Right ventricle myocardium superior (tissue), 1 donor: Measurements from ENCODE around the gene RAB7B. TPM values are rescaled to one million over a fixed set of nuclear protein-coding genes. Genes with fewer than 3 reads are reported as not detected.
A peak's percentile ranks its signal among the peaks of the same experiment; 100 is the strongest.
"Not testable (repeated sequence)": the region's sequence is repeated elsewhere in the genome, so short reads cannot be mapped to it uniquely, and the experiment has no call there.

ENCODE experiments used
- ATAC-seq: fragments of 200-7000 bp; cut with Tn5 transposase; one replicate; pipeline ENCODE4 v1.9.1; 2020; ENCODE audit warnings: mild to moderate bottlenecking; ENCODE audit not compliant: poor library complexity
- DNase-seq: peaks from one replicate; pipeline ENCODE4 v3.0.0-alpha.2; 2020
- intact Hi-C: fragments of 100-400 bp; cut with DNase I; formaldehyde crosslinking; loops from one replicate; pipeline ENCODE4 v1.11.2; 2022
- long read RNA-seq: library from polyadenylated mRNA; unstranded; transcript quantifications from one replicate; pipeline ENCODE4 v2.0.0, GENCODE V29; 2021
- total RNA-seq: library from RNA; stranded (reverse); fragmentation: NEBNext Ultra II Directional; extraction: Animal tissue kit (Norgen Biotek cat#: 25700); gene quantifications from one replicate; pipeline ENCODE4 v1.2.1, GENCODE V29; 2021
- donor health status: DM: no; HTN: yes; CAD: no; lungs with severe emphysema.

The RAB7B gene, protein sequence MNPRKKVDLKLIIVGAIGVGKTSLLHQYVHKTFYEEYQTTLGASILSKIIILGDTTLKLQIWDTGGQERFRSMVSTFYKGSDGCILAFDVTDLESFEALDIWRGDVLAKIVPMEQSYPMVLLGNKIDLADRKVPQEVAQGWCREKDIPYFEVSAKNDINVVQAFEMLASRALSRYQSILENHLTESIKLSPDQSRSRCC
- 1.2 TPM for total RNA-seq
- long read RNA-seq, transcript RAB7B-201 (6 exons, 2,888 nt): major isoform, 8 of 8 reads
- long read RNA-seq, partial matches to known transcripts: 0 of 8 reads
- long read RNA-seq, other reads (novel, unspliced or antisense): 0 of 8 reads

DNA sequence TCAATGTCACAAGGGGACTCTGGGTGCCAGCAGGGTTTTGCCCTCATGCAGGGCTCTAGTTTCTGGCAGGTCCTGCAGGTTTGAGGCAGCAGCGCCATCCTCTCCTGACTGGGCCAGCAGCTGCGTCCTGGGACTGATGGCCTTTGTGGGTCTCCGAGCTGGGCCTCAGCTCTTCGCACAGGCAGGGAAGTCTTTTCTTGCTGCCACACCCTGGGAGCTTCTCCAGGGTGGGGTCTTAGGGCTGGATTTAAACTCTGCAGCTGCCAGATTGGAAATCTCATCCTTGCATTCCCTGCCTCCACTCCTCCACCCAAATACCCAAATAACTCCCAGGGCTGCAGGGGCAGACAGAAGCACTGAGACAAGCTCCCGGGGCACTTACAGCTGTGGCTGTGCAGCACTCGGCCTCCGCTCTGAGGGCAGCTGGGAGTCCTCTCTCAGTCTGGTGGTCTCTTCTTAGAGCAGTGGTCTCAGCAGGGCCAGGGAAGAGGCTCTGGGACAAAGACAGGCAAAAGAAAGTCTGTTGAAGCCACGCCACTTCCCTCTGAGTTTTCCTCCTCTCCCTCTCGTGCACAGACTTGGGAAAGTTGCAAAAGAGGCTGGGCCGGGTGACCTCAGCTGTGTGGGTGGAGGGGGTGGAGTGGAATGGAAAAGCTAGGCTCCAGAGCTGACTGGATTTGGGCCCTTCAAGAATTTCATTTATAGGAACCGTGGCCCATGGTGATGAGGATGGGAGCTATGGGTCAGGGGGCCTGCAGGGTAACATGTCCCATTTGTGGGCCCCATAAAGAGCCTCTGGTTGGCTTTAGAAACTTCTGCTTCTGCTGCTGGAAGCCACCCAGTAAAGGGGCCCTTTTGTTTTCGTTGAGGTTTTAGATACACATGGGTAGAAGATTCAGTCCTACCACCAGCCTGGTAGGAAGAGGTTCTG is at the start of gene RAB7B:
Gene RAB7B, minus strand, starts transcription at position 525 of the 931 bp plus-strand sequence. CDS start 9,260 bp downstream, outside the sequence.
- ATAC-seq (peak; percentile 83), DNase-seq (peak; percentile 78)
- intact Hi-C loops: no loop called here

GRCh38 chr1:206052231-206052865 is 49.2 kb upstream of the RAB7B start:
- DNase-seq, intact Hi-C loops, ATAC-seq: not testable (repeated sequence)

GRCh38 chr1:206050655-206051235 is 47.5 kb upstream of the RAB7B start:
- intact Hi-C loops: no loop called here
- DNase-seq (no peak), ATAC-seq (no peak)

DNA sequence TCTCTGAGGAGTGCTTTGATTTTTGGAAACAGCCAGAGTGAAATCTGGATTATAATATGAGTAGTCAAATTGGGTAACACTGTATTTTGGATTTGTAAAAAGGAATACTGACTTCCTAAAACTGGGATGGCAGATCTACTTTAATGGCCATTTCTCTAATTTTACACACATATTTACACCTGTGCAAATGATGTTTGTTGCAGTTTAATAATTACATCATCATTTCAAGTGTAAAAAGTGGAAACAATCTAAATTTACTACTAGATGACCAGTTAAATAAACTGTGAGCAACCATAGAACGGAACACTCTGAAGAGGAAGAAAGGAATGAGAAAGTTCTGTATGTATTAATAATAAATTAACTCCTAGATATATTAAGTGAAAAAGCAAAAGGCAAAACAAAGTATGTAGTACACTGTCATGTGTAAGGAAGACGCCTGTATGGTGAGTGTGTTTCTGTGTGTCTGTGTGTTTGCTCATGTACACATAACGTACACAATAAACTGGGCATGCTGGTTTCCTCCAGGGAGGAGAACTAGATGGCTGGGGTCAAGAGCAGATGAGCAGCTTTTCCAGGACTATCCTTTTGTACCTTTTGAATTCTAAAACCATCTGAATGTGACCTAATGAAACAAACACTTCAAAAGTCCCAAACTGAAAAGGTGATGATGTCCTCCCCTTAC is 46.9 kb upstream of the RAB7B start:
- intact Hi-C loops: no loop called here
- ATAC-seq (no peak), DNase-seq (no peak)

DNA sequence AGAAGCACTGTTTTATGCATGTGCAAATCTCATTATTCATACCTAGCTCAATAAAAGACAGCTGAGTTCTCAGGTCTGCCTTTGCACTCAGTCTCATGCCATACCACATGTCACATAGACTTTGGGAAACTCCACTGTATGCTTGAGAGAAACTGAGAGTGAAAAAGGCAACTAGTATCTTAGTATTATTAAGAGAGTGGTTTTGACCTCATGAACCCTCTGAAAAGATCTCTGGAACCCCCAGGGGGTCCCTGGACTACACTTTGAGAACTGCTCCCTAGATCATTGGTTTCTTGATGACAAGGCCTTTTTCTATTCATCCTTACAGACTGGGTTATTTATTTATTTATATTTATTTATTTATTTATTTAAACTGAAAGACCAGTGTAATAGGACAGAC is 46.1 kb upstream of the RAB7B start:
- intact Hi-C loops: no loop called here
- ATAC-seq (no peak), DNase-seq (no peak)

DNA sequence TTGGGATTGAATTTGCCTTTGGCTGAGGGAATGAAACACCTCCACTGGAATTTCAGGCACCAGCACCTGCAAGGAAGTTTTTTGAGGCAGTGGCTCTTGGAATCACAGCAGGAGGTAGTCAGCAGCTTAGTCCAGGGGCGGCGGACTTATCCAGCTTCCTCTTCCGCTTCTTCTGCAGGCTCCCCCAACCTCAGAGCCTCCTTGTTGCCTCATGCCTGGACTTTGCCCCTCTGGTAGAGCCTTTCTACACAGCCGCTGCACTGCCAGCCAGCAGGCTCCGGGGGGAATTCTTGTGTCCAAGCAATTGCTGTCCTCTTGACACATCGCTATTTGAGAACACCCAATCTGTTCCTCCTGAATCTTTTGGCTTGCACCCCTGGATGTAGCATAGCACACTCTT is 45.4 kb upstream of the RAB7B start:
- DNase-seq: no peak
- peak; percentile 48 for ATAC-seq

GRCh38 chr1:206047271-206047670 is 44.1 kb upstream of the RAB7B start:
- intact Hi-C loops: no loop called here
- no peak for ATAC-seq
- no peak for DNase-seq

More for the DNA sequence above, 45.4 kb upstream of the RAB7B start:
- intact Hi-C loops: no loop called here

- intact Hi-C loops: no loop called here
- DNase-seq: no peak
- ATAC-seq: no peak
Observed at GRCh38 chr1:206041640-206042039, 38.4 kb upstream of the RAB7B start.

- intact Hi-C loops: no loop called here
- DNase-seq (no peak), ATAC-seq (no peak)
Observed at GRCh38 chr1:206040328-206040727, 37.1 kb upstream of the RAB7B start.

GRCh38 chr1:206039046-206039973 is 36.1 kb upstream of the RAB7B start:
- ATAC-seq (no peak), DNase-seq (no peak)
- intact Hi-C loops: no loop called here

DNA sequence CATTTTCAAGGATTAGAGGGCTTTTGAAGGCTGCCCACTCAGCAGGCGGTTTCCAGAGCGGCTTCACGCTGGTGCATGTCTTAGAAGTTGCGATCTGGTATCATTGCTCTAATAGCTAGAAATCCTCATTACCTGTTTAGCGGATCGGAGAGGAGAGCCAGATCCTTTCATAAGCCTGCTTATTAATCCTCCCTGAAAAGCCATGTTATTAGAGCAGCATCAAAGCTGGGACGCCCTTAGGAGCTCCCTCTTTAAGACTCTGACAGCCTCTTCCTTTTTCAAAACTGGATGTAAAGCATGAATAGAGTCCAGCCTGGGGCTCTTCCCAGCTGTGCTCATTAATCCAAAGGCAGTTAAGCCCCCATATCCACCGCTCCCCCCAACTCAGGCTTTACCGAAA is 34.4 kb upstream of the RAB7B start:
- no peak for DNase-seq
- intact Hi-C loops: no loop called here
- ATAC-seq: no peak

- intact Hi-C loops: no loop called here
- ATAC-seq (no peak), DNase-seq (no peak)
Observed at GRCh38 chr1:206036663-206037455, 33.7 kb upstream of the RAB7B start.

- no peak for ATAC-seq
- intact Hi-C loops: no loop called here
- DNase-seq: no peak
Observed at GRCh38 chr1:206035027-206035426, 31.8 kb upstream of the RAB7B start.

- no peak for DNase-seq
- intact Hi-C loops: loop anchor here (2.0 kb wide), 1 partner anchor 74 kb away; no protein-coding TSS in a partner anchor
- ATAC-seq: no peak
Observed at GRCh38 chr1:206032380-206033140, 29.4 kb upstream of the RAB7B start.

DNA sequence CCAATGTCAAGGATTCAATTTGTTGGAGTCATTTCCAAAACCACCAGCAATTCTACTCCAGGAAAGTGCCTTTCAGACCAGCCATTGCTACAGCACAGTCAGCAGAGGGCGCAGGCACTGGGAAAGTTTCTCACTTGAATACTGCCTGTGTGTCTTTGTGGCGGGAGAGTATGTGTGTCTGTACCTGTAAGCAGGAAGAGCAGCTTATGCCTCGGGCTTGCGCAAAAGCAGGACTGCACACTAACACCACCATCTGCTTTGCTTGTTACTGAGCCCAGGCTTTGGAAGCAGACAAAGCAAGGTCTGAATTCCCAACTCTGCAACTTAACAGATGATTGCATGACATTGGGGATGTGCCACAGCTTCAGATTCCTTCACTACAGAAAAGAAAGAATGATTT is 27.5 kb upstream of the RAB7B start:
- ATAC-seq (peak; percentile 89), DNase-seq (peak; percentile 58)
- intact Hi-C loops: no loop called here

DNA sequence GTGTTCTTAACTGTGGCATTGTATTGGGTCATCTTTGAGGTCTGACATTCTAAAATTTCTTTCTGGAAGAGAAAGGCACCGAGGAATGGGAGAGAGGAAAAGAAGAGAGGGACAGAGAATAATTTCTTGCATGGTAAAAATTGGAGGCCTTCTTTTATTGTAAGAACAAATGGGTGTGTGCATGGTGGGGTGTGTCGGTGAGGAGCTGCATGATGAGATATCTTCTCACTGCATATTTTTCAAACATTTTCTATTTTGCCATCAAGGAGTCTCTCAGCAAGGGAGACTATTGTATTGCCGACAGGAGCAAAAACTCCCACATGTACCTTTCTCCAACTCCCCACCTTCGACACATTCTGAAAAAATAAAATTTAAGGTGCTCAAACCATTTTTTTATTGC is 27.0 kb upstream of the RAB7B start:
- no peak for ATAC-seq
- intact Hi-C loops: no loop called here
- no peak for DNase-seq
